ENCODE results near the gene EIF5A.

EIF5A gene

DNA sequence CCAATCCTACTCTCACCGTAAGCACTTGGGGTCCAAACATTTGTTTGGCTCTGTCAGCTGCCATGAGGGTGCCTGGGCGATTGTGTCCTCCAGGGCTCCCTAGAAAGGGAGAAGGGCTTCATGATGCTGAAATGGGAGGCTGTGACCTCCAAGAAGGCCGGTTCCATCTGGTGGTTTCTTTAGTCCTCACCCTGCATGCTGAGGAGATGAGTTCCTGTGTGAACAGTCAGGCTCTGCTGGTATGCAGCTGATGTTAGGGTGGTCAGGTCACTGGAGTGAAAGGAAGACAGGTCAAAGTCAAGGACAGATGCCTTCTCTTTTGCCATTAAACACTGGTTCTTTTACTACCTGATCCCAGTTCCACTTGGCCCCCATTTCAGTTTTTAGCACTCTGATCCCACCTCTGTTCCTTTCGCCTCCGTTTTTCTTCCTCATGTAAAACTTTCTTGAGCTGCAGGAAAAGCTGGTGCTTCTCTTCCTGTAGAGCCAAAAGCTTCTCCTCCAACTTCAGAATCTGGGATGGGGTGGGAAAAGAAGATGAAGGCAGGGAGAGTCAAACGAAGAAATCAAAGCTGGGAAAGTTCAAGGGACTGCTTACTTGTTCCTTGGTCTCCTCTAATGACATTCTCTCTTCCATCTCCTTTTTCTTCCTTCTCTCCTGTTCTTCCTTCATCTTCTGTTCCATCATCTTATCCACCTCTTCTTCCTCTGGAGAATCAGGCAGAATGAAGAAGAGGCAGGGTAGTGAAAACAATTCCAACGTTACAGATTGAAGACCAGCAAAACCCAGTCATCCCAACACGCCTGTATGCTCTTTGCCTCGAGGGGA, 6.7 kb downstream of the EIF5A start:
- no peak for DNase-seq

DNA sequence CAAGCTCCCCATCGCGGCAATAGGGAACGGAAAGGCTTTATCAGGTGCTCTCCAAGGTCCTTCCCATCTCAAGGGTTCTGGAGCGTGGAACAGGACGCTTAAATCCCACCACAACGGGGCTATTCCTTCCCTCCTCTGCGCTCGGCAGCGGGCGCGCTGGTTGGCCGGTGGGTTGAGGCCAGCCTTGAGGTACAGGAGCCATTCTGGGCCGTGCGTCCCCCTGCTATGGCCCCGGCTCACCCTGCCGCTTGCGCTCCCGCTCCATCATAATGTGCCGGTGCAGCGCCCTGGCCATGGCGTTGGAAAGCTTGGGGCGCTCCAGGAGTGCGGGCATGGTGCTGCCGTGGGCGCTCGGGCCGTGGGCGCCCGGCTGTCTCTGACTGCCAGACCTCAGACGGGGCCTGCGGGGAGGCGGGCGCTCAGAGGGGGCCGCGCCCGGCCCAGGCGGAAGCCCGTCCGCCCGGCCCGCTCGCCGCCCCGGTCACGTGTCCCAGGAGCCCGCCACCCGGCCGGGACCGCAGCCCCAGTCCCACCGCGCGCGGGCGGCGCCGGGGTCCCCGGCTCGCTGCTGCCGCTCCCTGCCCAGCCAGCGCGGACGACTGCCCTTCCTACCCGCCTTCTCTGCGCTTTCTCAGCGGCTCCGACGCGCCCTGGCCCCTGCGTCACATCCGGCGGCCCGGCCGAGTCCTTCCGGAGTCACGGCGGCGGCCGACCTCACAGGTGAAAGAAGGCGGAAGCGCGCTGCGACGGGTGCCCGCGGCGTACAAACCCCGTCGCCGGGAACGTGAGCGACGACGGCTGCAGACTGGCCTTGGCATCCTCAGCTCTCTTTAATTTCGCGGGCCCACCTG, 7.5 kb downstream of the EIF5A start, which contains the start of gene GPS2:
GPS2 (minus strand) TSS at position 642 of the 851 bp plus-strand sequence; CDS start at position 334, 308 bp downstream.
- peak; percentile 94 for DNase-seq

DNA sequence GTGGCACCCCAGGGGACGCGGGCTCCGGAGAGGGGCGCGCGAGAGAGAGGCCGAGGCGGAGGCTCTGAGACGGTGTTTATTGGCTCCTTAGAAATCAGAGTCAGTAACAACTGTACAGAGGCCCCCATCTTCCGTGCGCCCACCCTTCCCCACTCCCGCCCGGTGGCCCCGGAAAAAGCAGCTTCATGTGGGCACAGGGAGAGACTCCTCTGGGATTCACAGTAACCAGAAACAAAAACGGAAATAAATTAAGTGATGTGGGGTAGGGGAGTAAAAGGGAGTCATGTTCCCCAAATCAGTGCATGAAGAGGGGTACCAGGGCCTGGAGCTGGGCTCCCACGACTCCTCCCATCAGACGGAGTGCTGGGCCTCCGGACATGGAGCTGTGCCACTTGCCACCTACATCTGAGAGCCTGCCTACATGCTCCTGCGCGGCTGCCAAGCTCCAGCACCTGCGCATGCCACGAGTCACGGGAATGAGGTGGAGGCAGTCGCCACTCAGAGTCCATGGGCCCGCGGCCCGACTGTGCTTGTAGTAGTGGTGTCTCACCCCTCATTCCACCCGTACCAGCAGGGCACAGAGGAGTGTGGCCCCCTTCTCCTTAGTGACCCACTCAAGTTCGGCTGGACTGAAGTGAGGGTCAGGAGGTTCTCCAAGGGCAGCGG, 8.3 kb downstream of the EIF5A start:
- no peak for DNase-seq

GRCh38 chr17:7317161-7317803, 9.9 kb downstream of the EIF5A start:
- no peak for DNase-seq

DNA sequence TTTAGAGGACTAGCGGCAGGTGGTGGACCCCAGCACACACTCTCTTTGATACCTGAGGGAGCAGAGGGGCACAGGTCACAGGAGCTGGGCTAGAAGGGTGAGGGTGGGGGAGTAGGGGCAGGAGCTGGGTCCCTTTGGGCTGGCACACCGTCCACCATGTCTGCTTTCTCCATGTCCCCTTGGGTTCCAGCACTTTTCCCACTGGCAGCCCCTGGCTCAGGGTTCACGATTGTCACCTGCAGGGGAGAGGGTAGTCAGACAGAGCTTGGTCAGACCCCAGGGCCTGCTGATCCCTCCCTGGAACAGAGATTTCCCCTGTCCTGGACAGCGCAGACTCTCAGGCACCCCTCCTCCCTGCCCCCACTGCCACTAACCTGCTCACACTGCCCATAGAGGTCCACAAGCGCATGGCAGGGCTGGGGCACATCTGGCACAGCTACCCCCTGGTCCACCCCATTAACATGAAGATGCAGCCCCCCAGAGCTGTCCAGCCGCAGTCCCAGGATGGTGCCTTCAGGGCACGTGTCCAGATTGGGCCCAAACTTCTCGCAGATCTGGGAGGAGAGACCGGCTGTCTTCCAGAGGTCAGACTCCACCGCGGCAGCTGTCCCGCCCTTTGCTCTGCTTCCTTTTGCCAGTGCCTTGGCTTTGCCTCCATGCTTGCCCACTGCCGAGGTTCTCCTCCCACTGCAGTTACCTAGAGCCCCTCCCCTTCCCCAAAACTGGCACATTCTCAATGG, 10.9 kb downstream of the EIF5A start:
- no peak for DNase-seq

- DNase-seq: no peak
Measured at GRCh38 chr17:7321466-7321865, 14.0 kb downstream of the EIF5A start.

DNA sequence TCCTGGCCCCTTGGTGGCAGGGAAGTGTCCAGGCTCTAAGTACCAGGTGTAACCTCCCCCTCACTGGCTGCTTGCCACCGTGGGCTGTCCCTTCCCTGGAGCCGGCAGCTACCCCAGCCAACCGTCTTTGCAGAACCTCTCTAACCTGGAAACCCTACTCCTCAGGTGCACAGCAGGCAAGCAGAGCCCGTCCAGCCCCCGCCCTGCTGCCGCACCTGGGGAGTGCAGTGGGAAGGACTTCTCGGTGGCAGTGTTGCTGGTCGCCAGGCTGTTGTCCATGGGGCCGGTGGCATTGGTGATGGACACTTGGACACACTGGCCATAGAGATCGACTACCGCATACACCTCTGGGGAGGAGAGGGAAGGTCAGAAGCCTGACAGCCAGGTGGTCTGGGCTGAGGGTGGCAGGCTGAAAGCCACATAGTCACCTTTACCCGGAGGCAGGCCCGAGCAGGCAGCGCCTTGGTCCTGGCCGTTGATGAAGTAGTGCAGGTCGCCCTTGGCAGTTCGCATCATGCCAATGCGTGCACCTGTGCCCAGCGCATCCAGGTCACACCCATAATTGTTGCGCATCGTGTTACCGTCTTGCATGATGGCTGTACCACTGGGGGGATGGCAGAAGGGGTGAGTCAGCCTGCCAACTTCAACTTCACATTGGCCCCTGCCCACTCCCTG, 15.2 kb downstream of the EIF5A start:
- no peak for DNase-seq

GRCh38 chr17:7323731-7324437, 16.5 kb downstream of the EIF5A start:
- peak; percentile 67 for DNase-seq

- no peak for DNase-seq
Measured at GRCh38 chr17:7324438-7324779, 17.0 kb downstream of the EIF5A start.

DNA sequence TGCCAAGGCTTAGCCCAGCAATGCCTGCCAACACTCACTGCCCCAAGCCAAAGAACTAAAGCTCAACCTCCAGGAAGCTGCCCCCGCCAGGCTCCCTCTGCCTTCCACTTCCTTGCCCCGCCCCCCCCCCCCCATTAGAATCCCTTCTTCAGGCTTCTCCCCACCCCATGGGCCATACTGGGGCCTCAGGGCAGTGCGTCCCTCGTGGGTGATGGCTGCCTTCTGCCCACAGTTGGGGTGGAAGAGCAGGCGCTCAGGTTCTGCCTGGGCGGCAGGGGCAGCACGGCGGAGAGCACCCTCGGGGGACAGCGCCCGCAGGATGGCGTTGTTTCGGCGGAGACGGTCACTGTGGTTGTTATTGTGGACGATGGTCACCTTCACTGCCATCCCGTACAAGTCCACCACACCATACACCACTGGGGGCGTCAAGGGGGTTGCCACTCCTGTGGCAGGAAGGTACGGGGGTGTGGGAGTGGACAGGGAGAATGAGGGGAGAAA, 17.7 kb downstream of the EIF5A start:
- no peak for DNase-seq

DNA sequence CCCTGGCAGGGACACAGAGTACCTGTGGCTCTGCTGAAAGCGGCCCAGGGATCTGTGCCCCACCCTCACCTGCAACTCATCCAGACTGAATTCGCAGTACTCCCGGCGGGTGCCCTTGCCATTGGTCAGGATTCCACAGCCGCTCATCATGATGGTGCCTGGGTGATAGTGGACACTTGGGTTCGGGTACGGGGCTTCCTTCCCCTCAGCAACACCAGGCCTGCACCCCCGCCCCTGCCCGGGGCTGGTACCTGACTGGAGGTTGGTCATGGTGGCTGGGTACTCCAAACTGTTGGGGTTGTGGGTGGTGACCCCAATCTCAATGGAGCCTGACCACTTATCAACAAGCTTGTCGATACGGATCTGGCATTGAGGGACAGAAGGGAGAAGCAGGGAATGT, 18.8 kb downstream of the EIF5A start:
- no peak for DNase-seq

- no peak for DNase-seq
Measured at GRCh38 chr17:7327056-7327455, 19.6 kb downstream of the EIF5A start.

DNA sequence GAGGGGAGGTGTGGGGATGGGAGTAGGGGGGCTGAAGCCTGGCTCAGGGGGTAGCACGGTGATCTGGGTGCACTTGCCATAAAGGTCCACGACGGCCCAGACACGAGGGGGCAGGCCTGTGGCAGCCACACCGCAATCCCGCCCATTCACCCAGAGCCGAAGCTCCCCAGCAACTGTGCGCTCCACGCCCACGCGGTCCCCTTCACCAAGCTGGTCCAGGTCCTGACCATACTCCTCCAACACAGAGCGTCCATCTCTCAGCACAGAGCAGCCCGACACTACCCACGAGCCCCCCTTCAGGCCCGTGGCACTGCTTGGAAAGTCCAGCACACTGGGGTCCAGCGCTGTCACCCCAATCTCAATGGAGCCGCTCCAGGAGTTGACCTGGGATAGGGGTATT, 20.1 kb downstream of the EIF5A start:
- DNase-seq: no peak

GRCh38 chr17:7328009-7328408, 20.6 kb downstream of the EIF5A start:
- no peak for DNase-seq

- DNase-seq: peak; percentile 47
Measured at GRCh38 chr17:7328840-7329373, 21.5 kb downstream of the EIF5A start, which contains the start of gene NEURL4. Gene NEURL4, minus strand, starts transcription at chr17:7329335. Its CDS starts 23 bp downstream, at chr17:7329312.

- DNase-seq: peak; percentile 98
Measured at GRCh38 chr17:7329374-7329996, 22.1 kb downstream of the EIF5A start.

GRCh38 chr17:7329997-7330637, 22.7 kb downstream of the EIF5A start:
- DNase-seq: peak; percentile 86

- DNase-seq: no peak
Measured at GRCh38 chr17:7330638-7331015, 23.2 kb downstream of the EIF5A start.

- no peak for DNase-seq
Measured at GRCh38 chr17:7332111-7332510, 24.7 kb downstream of the EIF5A start.

Measured in CD4-positive, alpha-beta T cell treated with Interleukin-21 for 1 hour (primary cell).